GM12878 (cell line): ENCODE results near the gene OSBPL2. TPM values are rescaled to one million over a fixed set of nuclear protein-coding genes. Genes with fewer than 3 reads are reported as not detected.

ENCODE experiments used
- ATAC-seq: fragments of 200-7000 bp; cut with Tn5 transposase; 3 replicates; pipeline ENCODE4 v1.9.1; 2020; ENCODE audit warnings: mild to moderate bottlenecking, moderate library complexity
- BruUV-seq: library from RNA; stranded (reverse); fragments of 400-500 nt; replicated peaks from 2 replicates; lab custom pipeline; 2021; lab: Mats Ljungman, UMichigan
- CTCF ChIA-PET: fragments of 300-600 bp; sonication (Branson Sonifier 250); formaldehyde crosslinking; extraction: SDS; loops from one replicate; lab custom pipeline; 2021; ENCODE audit warnings: inconsistent platforms; lab: Yijun Ruan, JAX
- POLR2A ChIA-PET: fragments of 350-600 bp; formaldehyde crosslinking; extraction: SDS; loops from one replicate; lab custom pipeline; 2021; ENCODE audit warnings: inconsistent platforms; lab: Charles Lee
- RAD21 ChIA-PET: fragments of 300-600 bp; sonication (Branson Sonifier 250); formaldehyde crosslinking; loops from one replicate; lab custom pipeline; 2023; ENCODE audit warnings: antibody characterized with exemption; ENCODE audit not compliant: unreplicated experiment; lab: Charles Lee
- SMC1A ChIA-PET: fragments of 300-600 bp; sonication (Branson Sonifier 250); formaldehyde crosslinking; loops from one replicate; lab custom pipeline; 2023; ENCODE audit not compliant: unreplicated experiment, uncharacterized antibody; lab: Charles Lee
- DNase-seq: peaks from one replicate; pipeline ENCODE4 v3.0.0-alpha.2; 2011; ENCODE audit warnings: low read depth, low spot score
- FAIRE-seq: peaks from 3 replicates; lab custom pipeline; 2011; peaks lifted over from hg19 to GRCh38; lab: Jason Lieb, UNC
- H2AFZ ChIP-seq: 2 replicates; pipeline ENCODE4 v1.6.0; 2011; ENCODE audit warnings: low read depth, low read length, control low read depth; ENCODE audit not compliant: control insufficient read depth
- H3K27ac ChIP-seq: 2 replicates; pipeline ENCODE4 v1.5.1; 2011; ENCODE audit warnings: control low read depth; ENCODE audit not compliant: control insufficient read depth, insufficient read depth
- H3K27me3 ChIP-seq, 2 experiments: replicated peaks in 1 of 2; 2 replicates each; pipeline versions ENCODE4 v1.6.0 to v1.6.1; 2011; ENCODE audit warnings: low read length in 1 of 2; ENCODE audit not compliant: control insufficient read depth in 2 of 2, insufficient read depth in 2 of 2
- H3K36me3 ChIP-seq, 2 experiments: 2 replicates each; pipeline ENCODE4 v1.5.1; 2011; ENCODE audit warnings: low read length in 1 of 2; ENCODE audit not compliant: control insufficient read depth in 2 of 2, insufficient read depth in 2 of 2
- H3K4me1 ChIP-seq: 2 replicates; pipeline ENCODE4 v1.6.1; 2011; ENCODE audit warnings: mild to moderate bottlenecking, low read length, moderate library complexity, mixed read lengths; ENCODE audit not compliant: control insufficient read depth, insufficient read depth
- H3K4me2 ChIP-seq: 2 replicates; pipeline ENCODE4 v1.6.0; 2011; ENCODE audit warnings: control low read depth; ENCODE audit not compliant: control insufficient read depth, insufficient read depth
- H3K4me3 ChIP-seq: fragments of 200-600 bp; sonication (generic); 2 replicates; pipeline ENCODE4 v1.5.1; 2016
- H3K79me2 ChIP-seq: 2 replicates; pipeline ENCODE4 v1.6.0; 2011; ENCODE audit warnings: low read length; ENCODE audit not compliant: control insufficient read depth, insufficient read depth
- H3K9ac ChIP-seq: 2 replicates; pipeline ENCODE4 v1.8.0; 2011; ENCODE audit warnings: low read length, control low read depth, mixed read lengths; ENCODE audit not compliant: control insufficient read depth, insufficient read depth
- H3K9me3 ChIP-seq: replicated peaks from 3 replicates; pipeline ENCODE4 v1.5.1; 2011; ENCODE audit warnings: mild to moderate bottlenecking, low read length; ENCODE audit not compliant: control insufficient read depth, insufficient read depth
- H4K20me1 ChIP-seq: 2 replicates; pipeline ENCODE4 v1.6.0; 2011; ENCODE audit not compliant: control insufficient read depth, insufficient read depth
- BCLAF1 ChIP-seq: fragments of 450-650 bp; IDR thresholded peaks from 2 replicates; pipeline ENCODE4 v1.6.1; 2017; ENCODE audit warnings: antibody characterized with exemption, mild to moderate bottlenecking, moderate library complexity
- CEBPB ChIP-seq, 2 experiments: fragments of 150-350 bp in 1 of 2; IDR thresholded peaks; 2 replicates each; pipeline ENCODE4 v1.6.1; 2012 to 2014; ENCODE audit warnings: low read depth in 2 of 2, low read length in 2 of 2, borderline replicate concordance in 1 of 2, inconsistent platforms in 1 of 2
- CHD1 ChIP-seq: IDR thresholded peaks from 2 replicates; pipeline ENCODE4 v1.6.1; 2012; ENCODE audit warnings: low read depth, low read length, improper control_type of control experiment
- MEF2B ChIP-seq: fragments of 450-650 bp; IDR thresholded peaks from 2 replicates; pipeline ENCODE4 v1.6.1; 2018; ENCODE audit warnings: mild to moderate bottlenecking, moderate library complexity; ENCODE audit not compliant: partially characterized antibody, poor library complexity, severe bottlenecking
- MLLT1 ChIP-seq: fragments of 450-650 bp; IDR thresholded peaks from 2 replicates; pipeline ENCODE4 v1.6.1; 2016; ENCODE audit warnings: mild to moderate bottlenecking
- SRF ChIP-seq, 2 experiments: IDR thresholded peaks; 2 replicates each; pipeline ENCODE4 v1.6.1; 2011; ENCODE audit warnings: low read depth in 2 of 2, low read length in 2 of 2, mild to moderate bottlenecking in 1 of 2, moderate library complexity in 1 of 2
- WGBS: methylation state at CpG from one replicate; pipeline ENCODE4 v1.1.6; 2016; ENCODE audit warnings: low lambda C conversion rate; ENCODE audit not compliant: insufficient replicate concordance, insufficient coverage; ENCODE audit errors: missing lambda C conversion rate; 5-methylcytosine and 5-hydroxymethylcytosine counted together
- in situ Hi-C: fragments of 300-500 bp; cut with MboI; formaldehyde crosslinking; loops from 9 replicates; pipeline ENCODE4 v1.14.3; 2018; ENCODE audit warnings: mixed read lengths
- intact Hi-C: fragments of 100-400 bp; cut with micrococcal nuclease; formaldehyde crosslinking; loops from one replicate; pipeline ENCODE4 v1.14.2; 2022; ENCODE audit not compliant: unreplicated experiment
- polyA plus RNA-seq, 11 experiments: library from polyadenylated mRNA; depleted of rRNA in 4 of 11; unstranded in 6 of 11; stranded (reverse) in 5 of 11; fragments of >200 nt; fragmentation: Nextera tagmentation in 4 of 11; fragmentation: Illumina TruSeq in 1 of 11; extraction: Ambion mirVana in 4 of 11; extraction: Trizol in 1 of 11; gene quantifications; 1 replicate in 1 of 11; 2 replicates in 10 of 11; pipeline versions ENCODE4 v1.2.1 to v1.2.3, GENCODE V29; 2011 to 2016; ENCODE audit warnings: inconsistent platforms in 2 of 11, missing spikeins in 2 of 11, low read depth in 1 of 11
- total RNA-seq, 4 experiments: library from RNA; depleted of rRNA in 3 of 4; stranded (reverse); fragments of >200 nt in 3 of 4; fragmentation: Illumina TruSeq in 1 of 4; extraction: Trizol in 1 of 4; gene quantifications; 2 replicates each; pipeline versions ENCODE4 v1.2.1 to v1.2.3, GENCODE V29; 2013 to 2021

The OSBPL2 gene
- total and polyA plus RNA-seq, 10 of the 15 experiments (the other 5 are each of a cell fraction or from before 2014, with no cell fraction given), result 2.8 to 22.3 (median 14.7) TPM

GRCh38 chr20:62244644-62245108 lies 6.4 kb downstream of the OSBPL2 start:
- H3K4me3 ChIP-seq, result no peak overlapping the region
- peaks cover 8% of the 10 kb centered on the region for H3K79me2 ChIP-seq
- ATAC-seq (no peak), DNase-seq (no peak), FAIRE-seq (no peak)
- RAD21 ChIA-PET, result no interaction called here
- POLR2A ChIA-PET, result no interaction called here
- no peak overlapping the region for H3K4me2 ChIP-seq
- intact Hi-C loops (no loop called here), in situ Hi-C loops (no loop called here)
- no peak for TF ChIP-seq MEF2B
- TF ChIP-seq MLLT1, result no peak
- TF ChIP-seq CEBPB (IDR thresholded peaks at IDR 0.05; ENCODE audit: borderline replicate concordance in 1 of 2, low read depth in 2 of 2, low read length in 2 of 2), result no peak
- 91% methylated on average over 17 of the region's 17 CpGs for WGBS
- H3K27me3 ChIP-seq, result no peaks in the 10 kb centered on the region
- no peak overlapping the region for H3K27ac ChIP-seq
- no peaks in the 10 kb centered on the region for H3K9me3 ChIP-seq
- H3K9ac ChIP-seq, result no peak overlapping the region
- SMC1A ChIA-PET, result no interaction called here
- no peak overlapping the region for H2AFZ ChIP-seq
- no peaks in the 10 kb centered on the region; a peak in 2 of 4 replicates for H3K36me3 ChIP-seq
- CTCF ChIA-PET, result no interaction called here
- H3K4me1 ChIP-seq, result peaks cover 4% of the 10 kb centered on the region
- no peaks in the 10 kb centered on the region; the same call in 1 of the 2 replicates for H4K20me1 ChIP-seq
- BruUV-seq, result no TSS peak

GRCh38 chr20:62245911-62246280 lies 7.6 kb downstream of the OSBPL2 start:
- in situ Hi-C loops, result no loop called here
- POLR2A ChIA-PET, result no interaction called here
- H3K36me3 ChIP-seq, result no peaks in the 10 kb centered on the region; a peak in 2 of 4 replicates
- DNase-seq (no peak), FAIRE-seq (no peak), ATAC-seq (no peak)
- H3K4me3 ChIP-seq, result no peak overlapping the region
- H3K9me3 ChIP-seq, result no peaks in the 10 kb centered on the region
- SMC1A ChIA-PET, result no interaction called here
- H3K4me2 ChIP-seq, result no peak overlapping the region
- intact Hi-C loops, result no loop called here
- peaks cover 5% of the 10 kb centered on the region for H3K79me2 ChIP-seq
- H2AFZ ChIP-seq, result no peak overlapping the region
- CTCF ChIA-PET, result no interaction called here
- no peaks in the 10 kb centered on the region; the same call in 1 of the 2 replicates for H4K20me1 ChIP-seq
- RAD21 ChIA-PET, result no interaction called here
- WGBS, result 90% methylated on average over 19 of the region's 19 CpGs
- no peaks in the 10 kb centered on the region for H3K4me1 ChIP-seq
- no peak overlapping the region for H3K9ac ChIP-seq
- H3K27me3 ChIP-seq, result no peaks in the 10 kb centered on the region
- H3K27ac ChIP-seq, result no peak overlapping the region
- BruUV-seq, result no TSS peak
- no peak for TF ChIP-seq SRF (IDR thresholded peaks at IDR 0.05; ENCODE audit: low read depth in 2 of 2, low read length in 2 of 2)
- no peak for TF ChIP-seq CHD1
- TF ChIP-seq BCLAF1, result no peak
